ENCODE data around the gene AP2A1.
A peak's percentile ranks its signal among the peaks of the same experiment; 100 is the strongest.

Gene AP2A1

DNA sequence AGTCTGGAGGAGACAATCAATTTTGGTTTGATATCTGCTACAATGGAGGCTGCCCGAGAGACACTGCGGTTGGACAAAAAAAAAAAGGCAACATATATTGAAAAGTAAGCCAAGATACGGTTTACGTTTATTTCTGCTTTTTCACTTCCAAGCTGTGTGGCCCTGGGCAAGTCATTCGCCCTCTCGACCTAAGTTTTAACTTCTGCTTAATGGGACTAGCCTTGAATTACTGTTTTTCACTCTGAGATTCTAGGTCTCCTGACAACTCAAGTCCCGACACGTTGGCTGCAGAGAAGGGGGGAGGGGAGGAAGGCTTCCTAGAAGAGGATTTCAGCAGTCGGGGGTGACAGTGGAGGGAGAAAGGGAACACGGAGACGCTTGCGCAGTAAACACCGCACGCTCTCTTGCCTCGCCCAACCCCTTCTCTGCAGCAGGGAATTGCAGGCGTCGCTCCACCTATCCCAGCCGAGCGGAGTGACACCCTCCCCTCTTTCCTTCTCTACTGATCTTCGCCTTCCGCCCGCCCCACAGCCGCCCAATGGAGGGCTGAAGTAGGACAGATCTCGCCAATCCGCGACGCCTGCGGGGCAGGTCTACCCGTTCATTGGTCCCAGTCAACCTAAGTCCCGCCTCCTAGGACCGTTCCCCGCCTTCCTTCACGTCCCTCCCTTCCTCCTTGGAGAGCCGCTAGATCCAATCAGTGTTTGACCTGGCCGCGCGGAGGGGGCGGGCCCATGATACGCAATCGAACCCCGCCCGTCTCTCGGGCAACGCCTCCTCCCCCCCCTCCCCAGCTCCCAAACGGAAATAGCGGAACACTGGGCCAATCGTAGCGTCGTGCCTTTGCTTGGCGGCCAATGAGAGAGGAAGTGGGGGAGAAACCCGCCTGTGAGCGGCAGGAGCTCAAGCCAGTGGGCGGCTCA, 533 bp upstream of the AP2A1 start:
- peak; percentile 98 for DNase-seq (ENCODE audit: low read depth)

DNA sequence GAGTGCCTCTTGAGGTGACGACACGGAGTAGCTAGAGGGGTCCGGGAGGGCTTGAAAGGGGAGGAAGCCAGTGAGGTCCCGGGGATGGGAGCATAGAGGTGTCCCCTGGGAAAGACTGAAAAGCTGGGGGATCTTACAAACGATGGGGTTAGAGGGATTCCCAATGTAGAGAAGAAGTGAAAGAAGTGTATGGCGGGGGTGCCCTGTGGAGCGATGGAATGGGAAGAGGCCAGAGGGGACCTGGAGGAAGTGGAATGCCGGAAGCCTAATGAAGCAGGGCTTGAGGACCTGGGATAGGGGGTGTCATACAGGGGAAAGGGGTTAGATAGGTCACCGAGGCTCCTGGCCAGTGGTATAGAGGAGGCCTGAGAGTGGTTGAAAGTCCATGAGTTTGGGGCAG, 580 bp downstream of the AP2A1 start:
- no peak for DNase-seq (ENCODE audit: low read depth)

DNA sequence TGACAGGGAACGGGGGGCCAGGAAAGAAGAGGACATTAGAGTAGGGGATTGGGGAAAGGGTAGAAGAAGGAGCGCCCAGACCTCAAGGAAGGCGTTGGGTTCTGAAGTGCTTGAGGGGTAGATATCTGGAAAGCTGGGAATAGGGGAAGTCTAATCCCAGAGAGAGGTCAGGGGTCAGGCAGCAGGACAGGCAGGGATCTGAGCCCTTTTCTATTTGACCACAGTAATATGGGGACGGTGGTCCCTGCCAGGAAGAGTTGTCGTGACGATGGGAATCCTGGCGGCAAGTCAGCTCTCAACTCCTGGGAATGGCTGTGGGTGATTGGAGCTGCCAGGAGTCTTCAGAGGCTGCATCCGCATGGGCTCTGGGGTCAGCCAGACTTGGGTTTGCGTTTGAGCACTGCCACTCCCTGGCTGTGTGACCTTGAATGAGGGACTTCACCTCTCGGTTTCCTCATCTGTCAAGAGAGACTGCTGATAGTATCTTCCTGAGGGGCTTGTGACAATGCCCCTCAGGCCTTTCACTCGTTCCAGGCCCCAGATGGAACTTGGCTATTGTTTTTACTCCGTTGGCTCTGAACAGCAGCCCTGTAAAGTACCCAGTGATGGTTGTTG, 1.3 kb downstream of the AP2A1 start:
- DNase-seq (ENCODE audit: low read depth), result no peak

DNA sequence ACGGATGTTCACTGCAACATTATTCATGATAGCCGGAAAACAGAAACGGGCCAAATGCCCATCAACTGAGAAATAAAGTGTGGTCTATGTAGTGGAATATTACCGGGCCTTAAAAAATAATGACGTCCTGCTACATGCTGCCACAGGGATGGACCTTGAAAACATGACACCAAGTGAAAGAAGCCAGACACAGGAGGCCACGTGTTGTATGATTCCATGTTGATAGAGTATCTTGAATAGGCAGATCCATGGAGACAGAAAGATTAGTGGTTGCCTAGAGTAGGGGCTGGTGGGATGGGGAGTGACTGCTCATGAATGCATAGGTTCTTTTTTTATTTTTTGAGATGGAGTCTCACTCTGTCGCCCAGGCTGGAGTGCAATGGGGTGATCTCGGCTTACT, 3.7 kb downstream of the AP2A1 start:
- DNase-seq (ENCODE audit: low read depth), result no peak

DNA sequence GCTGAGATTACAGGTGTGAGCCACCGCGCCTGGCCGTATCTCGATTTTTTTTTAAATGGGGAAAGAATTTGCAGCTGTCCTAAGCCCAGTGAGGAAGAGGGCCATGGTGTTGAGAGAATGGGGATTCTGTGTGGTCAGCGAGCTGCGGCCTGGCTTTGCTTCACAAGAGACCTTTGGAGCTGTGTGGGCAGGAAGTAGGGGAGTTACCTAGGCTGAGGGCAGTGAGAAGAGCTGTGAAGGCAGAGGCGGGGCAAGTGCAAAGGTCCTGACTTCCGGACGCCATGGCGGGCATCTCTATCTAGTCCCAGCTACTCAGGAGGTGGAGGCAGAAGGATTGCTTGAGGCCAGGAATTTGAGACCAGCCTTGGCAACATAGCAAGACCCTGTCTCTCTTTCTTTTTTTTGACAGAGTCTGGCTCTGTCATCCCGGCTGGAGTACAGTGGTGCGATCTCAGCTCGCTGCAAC, 4.9 kb downstream of the AP2A1 start:
- no peak for DNase-seq (ENCODE audit: low read depth)

DNA sequence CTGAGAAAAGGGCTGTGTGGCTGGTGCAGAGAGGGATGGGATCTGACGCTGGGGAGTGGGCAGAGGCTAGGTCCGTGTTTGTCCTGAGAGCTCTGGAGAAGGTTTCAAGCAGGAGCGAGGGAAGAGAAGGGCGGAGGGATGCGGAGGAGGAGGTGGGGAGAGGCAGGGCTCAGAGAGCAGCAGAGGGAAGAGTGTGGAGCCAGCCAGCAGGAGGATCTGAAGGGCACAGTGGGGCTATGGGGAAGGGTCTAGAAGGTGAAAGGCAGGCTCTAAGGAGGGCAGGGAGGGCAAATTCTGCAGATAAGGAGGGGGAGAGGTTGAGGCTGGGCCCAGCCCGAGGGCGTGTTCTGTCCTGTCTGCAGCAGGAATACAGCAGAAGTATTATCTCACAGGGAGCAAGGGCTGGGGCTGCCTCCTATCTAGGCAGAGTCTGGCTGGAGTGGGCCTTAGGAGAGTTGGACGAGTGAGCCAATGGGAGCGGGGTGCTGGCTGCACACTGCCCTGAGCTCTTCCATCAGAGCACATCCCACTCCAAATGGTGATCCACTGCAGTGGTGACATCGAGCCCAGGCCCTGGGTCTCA, 6.1 kb downstream of the AP2A1 start:
- no peak for DNase-seq (ENCODE audit: low read depth)

DNA sequence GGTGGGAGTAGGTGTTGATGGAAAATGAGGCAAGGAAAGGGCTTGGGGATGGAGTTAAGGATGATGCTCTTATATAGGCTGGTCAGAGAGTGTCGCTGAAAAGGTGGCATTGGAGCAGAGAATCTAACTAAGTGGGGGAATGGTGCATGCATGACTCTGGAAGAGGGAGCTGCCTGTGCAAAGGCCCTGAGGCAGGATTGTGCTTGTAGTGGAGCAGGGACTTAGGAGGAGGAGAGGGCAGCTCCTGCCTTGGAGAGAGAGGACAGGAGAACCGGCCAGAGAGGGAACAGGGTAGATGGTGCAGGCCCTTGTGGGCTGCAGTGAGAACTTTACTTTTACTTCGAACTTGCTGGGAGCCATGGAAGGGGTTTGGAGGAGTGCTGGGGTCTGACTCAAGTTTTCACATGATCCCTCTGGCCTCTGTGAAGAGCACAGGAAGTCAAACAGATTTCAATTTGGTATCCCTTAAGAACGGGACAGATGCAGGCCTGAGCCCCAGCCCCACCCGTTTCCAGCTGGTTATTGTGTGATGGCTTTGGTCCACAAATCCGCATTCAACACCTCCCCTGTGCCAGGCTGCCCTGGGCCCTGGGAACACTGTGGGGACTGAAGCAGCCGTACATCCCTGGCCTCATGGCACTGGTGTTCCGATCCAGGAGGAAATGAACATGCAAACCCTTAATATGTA, 7.0 kb downstream of the AP2A1 start:
- no peak for DNase-seq (ENCODE audit: low read depth)

DNA sequence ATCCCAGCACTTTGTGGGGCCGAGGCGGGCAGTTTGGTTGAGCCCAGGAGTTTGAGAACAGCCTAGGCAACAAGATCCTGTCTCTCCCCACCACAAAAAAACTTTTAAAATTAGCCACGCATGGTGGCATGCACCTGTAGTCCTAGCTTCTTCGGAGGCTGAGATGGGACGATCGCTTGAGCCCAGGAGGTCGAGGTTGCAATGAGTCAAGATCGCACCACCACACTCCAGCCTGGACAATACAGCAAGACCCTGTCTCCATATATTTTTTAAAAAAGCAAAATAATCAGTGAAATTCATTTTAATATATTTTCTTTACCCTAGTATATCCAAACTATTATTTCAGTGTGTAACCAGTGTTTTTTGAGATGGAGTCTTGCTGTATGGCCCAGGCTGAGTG, 8.2 kb downstream of the AP2A1 start:
- no peak for DNase-seq (ENCODE audit: low read depth)

DNA sequence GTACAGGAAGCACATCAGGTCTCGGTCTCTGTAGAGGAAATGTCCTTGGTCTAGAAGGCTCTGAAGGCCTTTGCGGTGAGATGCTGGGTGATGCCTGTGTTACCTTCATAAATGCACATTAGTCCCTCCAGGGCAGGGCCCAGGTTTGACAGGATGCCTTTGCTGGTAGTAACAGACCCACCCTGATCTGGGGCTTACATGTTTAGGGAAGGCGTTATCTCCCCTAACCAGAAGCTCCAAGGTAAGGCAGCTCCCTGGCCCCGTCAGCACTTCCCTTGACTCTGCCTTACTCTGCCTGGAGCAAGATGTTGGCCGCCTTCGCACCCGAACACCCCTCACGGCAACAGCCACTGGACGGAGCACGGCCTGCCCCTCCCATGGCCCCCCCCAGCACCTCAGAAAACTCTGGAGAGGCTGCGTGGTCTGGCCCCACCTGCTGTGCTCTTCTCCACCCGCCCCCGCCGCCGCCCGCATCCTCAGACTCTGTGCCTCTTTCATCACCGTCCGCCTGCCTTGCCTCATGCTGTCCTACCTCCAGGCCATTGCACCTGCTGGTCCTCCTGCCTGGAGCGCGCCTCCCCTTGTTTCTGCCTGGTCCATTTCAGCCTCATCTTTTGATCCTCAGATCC, 9.1 kb downstream of the AP2A1 start:
- DNase-seq (ENCODE audit: low read depth), result no peak

DNA sequence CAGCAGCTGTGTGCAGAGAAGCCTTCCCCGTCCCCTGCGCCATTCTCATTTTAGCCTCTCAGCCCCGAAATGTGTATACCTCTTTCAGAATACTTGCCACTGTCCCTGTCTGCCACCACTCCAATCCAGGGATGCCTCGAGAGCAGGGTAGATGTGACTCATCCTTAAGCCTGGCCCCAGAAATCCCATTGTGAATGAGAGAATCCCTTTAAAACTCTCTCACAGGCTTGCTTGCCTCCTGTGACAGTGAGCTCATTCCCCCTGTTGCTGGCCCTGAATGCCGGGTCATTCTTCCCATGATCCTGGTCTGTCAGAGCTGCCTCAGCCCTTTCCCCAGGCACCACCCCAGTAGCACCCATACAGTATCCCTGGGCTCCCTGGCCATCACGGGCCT, 9.6 kb downstream of the AP2A1 start:
- no peak for DNase-seq (ENCODE audit: low read depth)

DNA sequence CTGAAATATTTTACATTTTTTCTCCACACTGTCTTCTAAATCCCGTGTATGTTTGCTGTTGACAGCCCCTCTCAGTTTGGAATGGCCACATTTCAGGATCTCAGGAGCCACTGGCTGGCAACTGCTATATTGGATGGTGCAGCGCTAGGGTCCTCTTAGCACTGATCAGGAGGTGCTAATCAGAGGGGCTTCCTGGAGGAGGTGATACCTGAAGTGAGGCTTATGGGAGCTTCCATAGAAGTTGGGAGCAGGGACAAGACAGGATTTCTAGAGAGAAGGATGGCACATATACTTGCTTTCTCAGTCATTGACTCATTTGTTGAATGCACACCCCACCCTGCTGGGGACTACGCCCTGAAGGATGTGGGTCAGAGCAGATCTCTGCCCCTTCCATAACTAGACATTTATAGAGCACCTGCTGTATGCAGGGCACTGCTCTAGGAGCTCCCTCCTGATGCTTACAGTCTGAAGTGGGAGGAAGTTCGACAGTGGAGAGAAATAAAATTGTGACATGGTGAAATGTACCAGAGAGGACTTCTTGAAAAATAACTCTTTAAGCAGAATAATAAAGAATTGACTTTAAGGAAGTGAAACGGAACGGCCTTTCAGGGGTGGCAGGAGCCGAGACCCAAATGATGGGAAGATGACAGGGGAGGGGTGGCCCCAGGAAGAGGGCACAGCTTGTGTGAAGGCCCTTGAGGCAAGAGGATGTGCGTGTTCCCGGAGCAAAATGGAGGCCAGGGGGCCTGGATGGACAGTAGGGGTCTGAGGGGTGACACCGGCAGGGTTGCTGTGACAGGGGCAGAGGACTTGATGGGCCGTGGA, 13.1 kb downstream of the AP2A1 start:
- no peak for DNase-seq (ENCODE audit: low read depth)

DNA sequence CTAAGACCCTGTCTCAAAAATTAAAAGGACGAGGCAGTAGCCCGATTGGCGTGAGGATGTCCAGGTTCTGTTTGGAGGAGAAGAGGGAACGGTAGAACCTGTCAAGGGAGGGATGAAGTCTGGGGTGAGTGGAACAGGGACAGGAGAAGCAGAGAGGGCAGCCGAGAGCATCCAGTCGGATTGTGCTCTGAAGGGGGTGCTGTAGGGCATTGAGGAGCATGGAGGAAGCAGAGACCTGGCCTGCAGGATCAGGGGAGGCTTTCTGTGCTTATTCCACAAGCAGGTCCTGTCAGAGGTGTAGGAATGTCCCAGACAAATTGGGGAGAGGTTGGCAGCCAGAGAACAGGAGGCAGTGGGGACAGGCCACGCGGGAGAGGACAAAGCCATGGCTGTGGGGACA, 14.1 kb downstream of the AP2A1 start:
- DNase-seq (ENCODE audit: low read depth), result no peak

DNA sequence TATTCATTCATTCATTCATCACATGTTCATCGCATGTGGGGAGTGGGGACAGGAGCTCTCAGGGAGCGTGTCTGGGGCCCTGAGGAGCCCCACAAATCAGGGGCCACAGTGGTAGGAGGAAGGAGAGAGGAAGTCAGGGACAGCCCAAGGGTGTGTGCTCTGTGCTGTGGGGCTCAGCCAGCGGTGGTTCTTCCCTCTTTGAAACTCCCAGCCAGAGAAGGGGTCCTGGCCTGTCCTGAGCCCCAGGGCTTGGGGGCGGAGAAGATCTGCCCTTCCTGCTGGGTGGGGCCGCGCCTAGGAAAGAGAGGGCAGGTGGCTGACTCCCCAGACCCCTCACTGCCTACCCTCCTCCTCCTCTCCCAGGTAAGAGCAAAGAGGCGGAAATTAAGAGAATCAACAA, 14.6 kb downstream of the AP2A1 start:
- no peak for DNase-seq (ENCODE audit: low read depth)

DNA sequence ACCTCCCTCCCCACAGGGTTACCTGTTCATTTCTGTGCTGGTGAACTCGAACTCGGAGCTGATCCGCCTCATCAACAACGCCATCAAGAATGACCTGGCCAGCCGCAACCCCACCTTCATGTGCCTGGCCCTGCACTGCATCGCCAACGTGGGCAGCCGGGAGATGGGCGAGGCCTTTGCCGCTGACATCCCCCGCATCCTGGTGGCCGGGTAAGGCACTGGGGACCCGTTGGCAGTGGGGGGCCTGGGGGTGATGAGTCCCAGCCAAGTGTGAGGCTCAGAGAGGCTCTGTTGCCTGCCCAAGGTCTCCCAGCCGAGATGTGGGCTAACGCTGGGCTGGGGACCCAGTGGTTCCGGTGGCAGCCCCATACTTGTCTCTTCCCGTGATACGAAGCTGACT, 15.7 kb downstream of the AP2A1 start:
- no peak for DNase-seq (ENCODE audit: low read depth)

DNA sequence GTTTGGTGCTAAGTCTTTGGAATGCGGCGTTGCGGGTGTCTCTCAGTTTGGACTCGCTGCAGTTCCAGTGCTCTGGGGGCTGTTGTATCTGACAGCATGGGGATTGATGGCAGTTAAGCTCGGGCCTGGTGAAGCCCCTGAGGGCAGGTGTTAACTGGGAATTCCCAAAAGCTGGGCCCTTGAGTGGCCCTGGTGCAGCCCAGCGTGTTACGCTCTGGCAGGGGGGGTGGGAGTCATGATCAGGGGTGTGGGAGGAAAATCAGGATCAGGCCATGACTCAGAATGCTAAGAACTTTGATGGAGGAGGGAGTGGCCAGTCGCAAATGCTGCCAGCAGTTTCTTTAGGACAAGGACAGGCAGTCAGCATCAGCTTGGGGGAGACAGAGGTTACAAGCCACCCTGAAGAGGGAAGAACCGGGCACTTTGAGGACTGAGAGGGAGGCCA, 19.6 kb downstream of the AP2A1 start:
- no peak for DNase-seq (ENCODE audit: low read depth)

DNA sequence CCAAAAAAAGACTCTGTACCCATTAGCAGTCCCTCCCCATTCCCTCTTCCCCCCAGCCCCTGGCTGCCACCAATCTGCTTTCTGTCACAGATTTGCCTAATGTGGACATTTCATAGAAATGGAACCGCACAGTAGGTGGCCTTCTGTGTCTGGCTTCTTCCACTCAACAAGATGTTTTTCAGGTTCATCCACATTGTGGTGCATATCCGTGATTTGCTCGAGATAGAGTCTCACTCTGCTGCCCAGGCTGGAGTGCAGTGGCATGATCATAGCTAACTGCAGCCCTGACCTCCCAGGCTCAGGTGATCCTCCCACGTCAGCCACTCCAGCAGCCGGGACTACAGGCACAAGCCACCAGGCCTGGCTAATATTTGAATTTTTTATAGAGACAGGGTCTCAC, 20.9 kb downstream of the AP2A1 start:
- DNase-seq (ENCODE audit: low read depth), result no peak

DNA sequence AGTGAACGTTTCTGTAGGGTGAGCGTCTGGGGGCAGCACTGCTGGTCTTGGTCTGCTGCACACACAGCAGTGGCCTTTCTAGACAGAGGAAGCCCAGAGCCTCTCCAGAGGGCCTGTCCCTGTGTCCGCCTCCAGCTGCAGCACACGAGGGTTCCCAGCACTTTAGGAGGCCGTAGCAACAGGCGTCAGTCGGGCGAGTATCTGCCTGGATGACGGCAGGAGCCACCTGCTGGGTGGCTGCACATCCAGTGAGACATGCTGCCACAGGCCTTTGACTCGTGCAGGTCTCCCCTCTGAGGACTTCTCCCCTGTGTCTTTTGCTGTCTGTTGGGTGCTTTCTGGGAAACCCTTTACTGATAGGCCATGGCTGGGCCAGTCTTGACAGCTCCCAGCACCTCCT, 22.1 kb downstream of the AP2A1 start:
- no peak for DNase-seq (ENCODE audit: low read depth)

DNA sequence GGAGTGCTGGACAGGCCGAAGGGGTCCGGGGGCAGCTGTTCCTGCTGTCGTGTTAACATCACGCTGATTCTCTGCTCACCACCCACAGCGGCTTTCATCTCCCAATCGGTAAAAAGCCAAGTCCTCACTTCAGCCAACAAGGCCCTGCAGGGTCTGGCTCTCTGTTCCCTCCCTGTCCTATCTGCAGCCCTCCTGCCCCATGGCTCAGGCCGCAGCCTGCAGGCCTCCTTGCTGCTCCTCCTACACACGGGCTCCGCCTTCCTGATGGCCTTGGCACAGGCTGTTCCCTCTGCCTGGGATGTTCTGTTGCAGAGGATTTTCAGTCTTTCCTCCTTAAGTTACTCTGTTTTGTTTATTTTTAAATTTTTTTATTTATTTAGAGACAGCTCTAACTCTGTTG, 24.1 kb downstream of the AP2A1 start:
- no peak for DNase-seq (ENCODE audit: low read depth)

DNA sequence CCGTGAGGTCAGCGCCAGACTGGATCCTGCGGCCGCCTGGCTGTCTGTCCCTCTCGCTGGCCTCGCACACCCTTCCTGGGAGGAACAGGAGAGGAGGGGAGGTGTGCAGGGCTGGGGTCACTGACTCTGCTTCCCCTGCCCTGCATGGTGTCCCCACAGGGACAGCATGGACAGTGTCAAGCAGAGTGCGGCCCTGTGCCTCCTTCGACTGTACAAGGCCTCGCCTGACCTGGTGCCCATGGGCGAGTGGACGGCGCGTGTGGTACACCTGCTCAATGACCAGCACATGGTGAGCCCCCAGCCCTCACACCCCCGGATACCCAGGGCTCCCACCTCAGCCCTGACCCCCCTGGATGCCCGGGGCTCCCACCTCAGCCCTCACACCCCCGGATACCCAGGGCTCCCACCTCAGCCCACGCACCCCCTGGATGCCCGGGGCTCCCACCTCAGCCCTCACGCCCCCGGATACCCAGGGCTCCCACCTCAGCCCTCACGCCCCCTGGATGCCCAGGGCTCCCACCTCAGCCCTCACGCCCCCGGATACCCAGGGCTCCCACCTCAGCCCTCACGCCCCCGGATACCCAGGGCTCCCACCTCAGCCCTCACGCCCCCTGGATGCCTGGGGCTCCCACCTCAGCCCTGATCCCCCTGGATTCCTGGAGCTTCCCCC, 25.1 kb downstream of the AP2A1 start:
- no peak for DNase-seq (ENCODE audit: low read depth)

DNA sequence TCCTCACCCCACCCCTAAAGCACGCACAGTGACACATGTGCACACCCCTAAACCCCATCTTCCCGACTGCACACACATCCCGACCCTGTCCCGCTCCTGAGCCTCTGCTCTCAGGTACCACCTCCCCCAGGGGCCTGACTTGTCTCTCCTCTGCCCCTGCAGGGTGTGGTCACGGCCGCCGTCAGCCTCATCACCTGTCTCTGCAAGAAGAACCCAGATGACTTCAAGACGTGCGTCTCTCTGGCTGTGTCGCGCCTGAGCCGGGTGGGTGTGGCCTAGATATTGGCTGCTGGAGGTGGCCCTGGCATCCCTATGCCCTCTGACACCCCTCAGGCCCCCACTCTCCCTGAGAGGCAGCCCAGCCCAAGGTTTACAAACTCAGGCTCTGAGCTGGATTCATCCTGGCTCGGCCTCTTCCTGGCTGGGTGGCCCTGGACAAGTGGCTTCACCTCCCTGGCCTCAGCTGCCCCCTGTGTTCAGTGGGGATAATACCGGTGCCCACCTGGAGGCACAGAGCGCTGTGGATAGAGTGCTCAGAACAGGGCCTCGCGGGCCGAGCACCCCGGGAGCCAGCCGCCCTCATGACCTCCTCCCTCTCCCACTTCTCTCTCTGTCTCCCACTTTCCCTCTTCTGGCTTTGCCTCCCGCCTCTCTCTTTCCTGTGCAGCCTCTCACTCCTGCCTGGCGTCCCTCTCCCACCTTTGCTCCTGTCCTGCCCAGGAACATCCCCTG, 26.2 kb downstream of the AP2A1 start:
- no peak for DNase-seq (ENCODE audit: low read depth)
